EL (cell line): ENCODE measurements around the gene FBLN1.
"Not testable (repeated sequence)": the region's sequence is repeated elsewhere in the genome, so short reads cannot be mapped to it uniquely, and the experiment has no call there.

ENCODE experiments used
- DNase-seq: peaks from one replicate; pipeline ENCODE4 v3.0.0-alpha.2; 2016

FBLN1 gene

GRCh38 chr22:45548991-45549761 lies 46.5 kb downstream of the FBLN1 start:
- peak; percentile 94 for DNase-seq

DNA sequence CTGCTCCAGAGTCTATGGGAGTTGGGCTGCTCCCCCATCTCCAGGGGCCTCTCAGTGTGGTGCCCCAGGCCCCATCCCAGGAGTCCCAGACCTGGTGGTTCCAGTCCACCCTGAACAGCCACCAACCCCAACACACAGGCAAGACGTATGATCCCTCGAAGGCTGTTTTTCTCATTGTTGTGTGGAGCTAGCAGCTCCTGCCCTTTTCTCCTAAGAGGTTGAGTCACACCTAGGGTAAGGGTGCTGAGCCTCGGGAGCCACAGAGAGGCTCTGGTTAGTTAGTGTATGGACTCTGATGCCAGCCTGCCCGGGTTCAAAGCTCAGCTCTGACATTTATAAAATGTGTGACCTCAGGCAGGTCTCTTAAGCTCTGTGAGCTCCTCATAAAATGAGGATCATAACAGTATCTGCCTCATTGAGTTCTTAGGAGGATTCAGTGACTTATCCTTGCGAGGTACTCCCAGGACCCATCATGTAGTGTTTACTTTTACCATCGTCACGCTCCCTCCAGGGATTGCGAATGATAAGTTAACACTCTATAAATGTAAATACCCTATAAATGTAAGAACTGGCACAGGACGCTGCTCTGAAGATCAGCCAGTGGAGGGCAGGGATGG lies 47.2 kb downstream of the FBLN1 start:
- DNase-seq, result no peak

- no peak for DNase-seq
These were observed 47.7 kb downstream of the FBLN1 start for GRCh38 chr22:45550416-45550815.

GRCh38 chr22:45550891-45551290 lies 48.2 kb downstream of the FBLN1 start:
- no peak for DNase-seq

DNA sequence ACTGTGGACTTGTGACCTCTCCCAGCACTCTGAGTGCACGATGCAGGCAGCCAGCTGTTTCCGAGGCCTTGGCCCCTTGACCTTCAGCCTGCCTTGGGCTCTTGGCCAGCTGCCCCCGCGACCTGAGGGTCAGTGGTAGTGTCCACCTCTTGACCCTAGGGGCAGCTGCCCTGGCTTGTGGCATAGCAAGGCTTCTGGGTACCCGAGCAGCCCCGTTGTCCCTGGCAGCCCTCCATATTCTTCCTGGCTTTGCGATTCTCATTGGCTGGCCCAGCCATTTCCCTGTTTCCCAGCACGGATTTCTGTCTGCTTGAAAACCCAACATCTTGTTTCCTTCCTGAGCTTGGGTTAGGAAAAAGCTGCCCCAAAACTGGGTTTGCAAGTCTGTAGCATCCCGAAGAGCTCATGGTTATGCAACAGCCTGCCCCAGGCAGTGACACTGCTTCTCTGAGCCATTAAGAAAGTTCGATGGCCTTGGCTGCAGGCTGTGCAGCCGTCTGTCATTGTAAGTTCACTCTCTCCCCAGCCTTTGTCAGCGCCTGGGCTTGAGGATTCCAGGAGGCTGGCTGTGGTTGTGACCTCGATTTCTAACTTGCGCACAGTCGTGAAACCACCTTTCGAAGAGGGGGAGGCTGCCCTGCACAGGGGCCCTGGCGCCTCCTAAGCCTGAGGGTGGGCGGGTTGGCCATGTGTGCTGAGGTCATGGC lies 48.8 kb downstream of the FBLN1 start:
- no peak for DNase-seq

DNA sequence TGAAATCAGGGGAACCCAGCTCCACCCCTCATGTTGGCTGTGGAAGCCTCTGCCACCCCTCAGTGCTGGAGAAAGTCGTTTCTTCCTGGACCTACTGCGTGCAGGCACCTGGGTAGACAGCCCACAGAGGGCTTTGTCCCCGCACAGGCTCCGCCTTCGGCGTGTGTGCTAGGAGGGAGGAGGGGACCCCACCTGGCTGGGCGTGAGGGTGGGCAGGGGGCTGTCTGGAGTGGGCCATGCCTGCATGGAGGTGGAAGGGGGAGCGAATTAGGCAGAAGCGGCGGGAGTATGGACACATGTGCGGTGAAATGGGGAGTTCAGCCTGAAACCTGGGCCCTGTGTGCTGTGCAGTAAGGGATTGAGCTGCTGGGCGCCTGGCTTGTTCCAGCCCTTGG lies 49.3 kb downstream of the FBLN1 start:
- no peak for DNase-seq

DNA sequence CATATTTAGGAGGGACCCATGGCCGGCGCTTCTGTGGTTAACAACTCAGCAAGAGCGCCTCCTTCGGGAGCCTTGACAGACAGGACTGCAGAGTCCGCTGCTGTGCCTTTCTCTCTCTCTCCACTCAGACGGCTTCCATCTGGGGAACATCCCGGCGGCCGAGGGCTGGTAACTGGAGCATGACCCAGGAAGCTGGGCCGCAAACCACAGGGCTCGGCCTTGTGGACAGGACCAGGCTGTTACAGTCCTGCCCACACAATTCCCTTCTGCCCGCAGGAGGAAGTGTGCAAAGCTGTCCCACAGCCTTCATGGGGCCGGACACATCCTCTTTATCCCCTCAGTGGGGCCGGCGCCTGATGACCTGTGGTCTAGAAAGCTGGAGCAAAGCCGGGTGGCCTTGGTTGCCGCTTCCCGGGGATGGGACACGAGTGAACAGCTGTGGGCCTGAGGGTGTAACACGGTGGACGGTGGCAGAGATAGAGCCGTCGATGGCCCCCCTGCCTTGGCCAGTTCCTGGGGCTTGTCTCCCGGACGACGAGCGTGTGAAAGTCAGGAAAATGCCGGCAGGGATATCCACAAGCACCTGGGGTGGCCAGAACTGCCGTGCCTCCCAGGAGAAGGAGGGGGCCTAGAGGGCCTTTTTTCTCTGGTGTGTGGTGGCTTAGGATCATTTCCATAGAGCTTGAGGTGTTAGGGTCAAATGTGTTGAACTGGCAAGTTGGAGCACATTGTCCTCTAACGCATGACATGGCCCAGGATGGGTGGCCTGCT lies 50.1 kb downstream of the FBLN1 start:
- peak; percentile 97 for DNase-seq

GRCh38 chr22:45553351-45554039 lies 50.8 kb downstream of the FBLN1 start:
- peak; percentile 87 for DNase-seq

DNA sequence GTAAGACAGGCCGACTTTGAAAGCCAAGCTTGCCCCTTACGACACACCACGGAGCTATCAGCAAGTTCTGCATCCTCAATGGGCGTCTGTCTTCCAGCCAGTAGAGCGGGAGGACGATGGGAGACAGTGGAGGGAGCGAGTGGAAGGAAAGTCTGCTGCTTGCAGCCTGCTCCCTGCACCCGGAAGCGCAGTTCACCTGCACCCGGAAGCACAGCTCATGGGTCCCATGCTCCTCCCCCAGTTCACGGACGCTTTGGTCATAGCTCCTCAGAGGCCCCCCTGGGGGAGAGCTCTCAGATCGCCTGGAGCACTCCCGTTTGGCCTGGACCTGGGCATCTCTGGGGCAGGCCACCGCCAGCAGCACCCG lies 51.3 kb downstream of the FBLN1 start:
- no peak for DNase-seq

- no peak for DNase-seq
These were observed 52.2 kb downstream of the FBLN1 start for GRCh38 chr22:45554861-45555260.

DNA sequence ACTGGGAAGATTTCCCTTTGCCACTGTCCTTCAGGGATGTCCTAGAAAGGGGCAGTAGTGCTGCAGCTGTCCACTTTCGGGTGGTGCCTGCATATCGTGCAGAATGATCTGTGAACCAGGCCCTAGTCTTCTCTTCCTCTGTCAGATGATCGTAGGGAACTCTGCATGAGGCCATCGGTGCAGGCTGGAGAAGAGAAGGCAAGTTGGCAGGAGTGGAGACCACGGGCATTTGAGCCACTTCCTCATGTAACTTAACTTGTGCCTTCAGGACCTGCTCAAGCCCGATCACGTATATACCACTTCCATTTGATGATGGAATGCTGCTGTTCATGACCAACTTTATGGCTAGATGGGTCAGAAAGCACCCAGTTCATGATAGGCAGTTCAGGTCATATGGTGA lies 55.2 kb downstream of the FBLN1 start:
- not testable (repeated sequence) for DNase-seq

- not testable (repeated sequence) for DNase-seq
These were observed 57.4 kb downstream of the FBLN1 start for GRCh38 chr22:45560092-45560491.

DNA sequence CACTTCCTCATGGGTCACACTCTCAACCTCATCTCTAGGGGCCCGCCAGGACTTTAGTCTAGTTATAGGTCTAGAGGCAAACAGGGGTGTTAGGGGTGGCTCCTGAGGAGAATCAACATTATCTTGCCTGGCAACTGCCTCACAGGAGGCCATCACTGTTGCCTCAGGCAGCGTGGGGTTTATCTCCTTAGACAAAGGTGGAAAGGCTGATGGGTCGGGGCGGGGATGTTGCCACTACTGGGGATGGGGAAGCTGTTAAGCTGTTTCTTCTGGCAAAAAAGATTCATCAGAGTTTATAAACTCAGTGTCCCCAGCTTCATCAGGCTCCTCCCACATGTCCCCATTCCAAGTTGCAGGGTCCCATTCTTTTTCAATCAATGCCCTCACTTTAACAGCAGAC lies 58.1 kb downstream of the FBLN1 start:
- DNase-seq, result not testable (repeated sequence)

GRCh38 chr22:45562102-45562501 lies 59.4 kb downstream of the FBLN1 start:
- no peak for DNase-seq

DNA sequence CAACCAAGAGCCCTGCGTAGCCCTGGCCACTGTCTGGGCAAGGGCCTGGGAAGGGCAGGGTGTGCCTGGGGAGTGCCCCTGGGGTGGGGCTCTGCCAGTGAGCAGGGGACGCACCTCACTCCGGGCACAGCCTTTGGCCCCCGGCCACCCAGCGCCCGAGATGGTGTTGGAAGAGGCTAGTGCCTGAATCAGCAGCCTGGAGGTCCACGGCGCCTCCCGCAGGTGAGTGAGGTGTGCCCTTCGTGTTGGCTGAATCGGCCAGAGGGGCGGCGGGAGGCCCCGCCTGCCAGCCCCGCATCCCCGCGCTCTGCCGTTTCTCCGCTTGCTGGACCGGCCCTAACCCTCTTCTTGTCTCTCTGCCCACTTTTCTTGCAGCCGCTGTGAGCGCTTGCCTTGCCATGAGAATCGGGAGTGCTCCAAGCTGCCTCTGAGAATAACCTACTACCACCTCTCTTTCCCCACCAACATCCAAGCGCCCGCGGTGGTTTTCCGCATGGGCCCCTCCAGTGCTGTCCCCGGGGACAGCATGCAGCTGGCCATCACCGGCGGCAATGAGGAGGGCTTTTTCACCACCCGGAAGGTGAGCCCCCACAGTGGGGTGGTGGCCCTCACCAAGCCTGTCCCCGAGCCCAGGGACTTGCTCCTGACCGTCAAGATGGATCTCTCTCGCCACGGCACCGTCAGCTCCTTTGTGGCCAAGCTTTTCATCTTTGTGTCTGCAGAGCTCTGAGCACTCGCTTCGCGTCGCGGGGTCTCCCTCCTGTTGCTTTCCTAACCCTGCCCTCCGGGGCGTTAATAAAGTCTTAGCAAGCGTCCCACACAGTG lies 60.1 kb downstream of the FBLN1 start:
- DNase-seq, result no peak

DNA sequence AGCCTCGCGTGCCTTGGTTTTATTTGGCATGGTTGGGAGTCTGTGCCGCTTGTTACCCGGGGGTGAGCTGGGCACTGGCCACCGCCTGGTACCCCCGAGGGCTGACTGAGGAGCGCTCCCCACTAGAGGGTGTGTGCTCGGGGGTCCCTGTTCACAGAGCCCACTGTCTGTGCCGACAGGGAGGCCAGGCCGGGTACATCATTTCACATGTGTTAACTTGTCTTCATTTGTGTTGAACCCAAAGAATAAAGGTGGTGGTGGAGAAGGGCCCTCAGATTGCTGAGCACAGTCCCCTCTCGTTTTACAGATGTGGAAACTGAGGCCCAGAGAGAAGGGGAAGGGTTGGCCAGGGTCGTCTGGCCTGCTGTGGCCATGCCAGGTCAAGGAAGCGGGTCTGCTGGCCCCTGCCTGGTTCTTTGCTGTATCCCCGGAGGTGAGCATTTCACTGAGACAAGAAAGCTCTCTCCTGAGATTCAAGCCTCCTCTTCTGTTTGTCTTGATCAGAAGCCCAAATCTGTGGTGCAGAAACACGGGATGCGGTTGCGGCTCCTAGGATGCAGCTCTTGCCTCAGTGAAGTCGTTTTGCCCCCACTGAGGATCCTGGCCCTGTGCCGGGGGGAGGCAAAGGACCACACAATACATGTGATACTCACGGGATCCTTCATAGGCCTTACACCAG lies 60.8 kb downstream of the FBLN1 start:
- no peak for DNase-seq

DNA sequence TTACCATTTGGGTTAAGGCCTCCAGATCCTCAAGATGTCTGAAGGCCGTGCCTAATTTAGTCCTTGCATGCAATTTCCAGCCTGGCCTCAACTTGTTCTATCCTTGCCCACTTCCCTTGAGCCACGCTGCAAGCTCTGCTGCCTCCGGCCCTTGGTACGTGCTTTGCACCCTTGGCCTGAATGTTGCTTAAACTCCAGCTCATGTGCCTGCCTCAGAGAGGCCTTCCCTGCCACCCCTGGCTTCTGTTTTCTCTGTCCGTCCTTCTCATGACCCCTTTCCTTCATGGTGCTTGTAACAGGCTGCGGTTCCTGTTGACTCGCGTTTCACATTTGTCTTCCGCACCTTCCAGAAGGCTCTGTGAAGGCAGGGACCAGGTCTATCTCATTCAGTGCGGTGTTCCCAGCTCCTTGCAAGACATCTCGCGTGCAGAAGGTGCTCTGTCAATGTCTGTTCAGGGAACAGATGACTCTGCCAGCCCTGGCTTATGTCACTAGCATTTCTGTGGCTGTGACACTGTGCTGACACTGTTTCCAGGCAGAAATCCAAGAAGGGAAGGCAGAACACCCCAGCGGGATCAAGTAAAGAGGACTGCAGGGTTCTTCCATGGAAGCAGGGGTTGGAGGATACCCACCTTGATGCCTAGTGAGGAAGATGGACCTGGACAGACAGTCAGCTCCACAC lies 61.8 kb downstream of the FBLN1 start:
- DNase-seq, result no peak

- DNase-seq, result no peak
These were observed 62.5 kb downstream of the FBLN1 start for GRCh38 chr22:45565171-45565570.

GRCh38 chr22:45565973-45566372 lies 63.3 kb downstream of the FBLN1 start:
- DNase-seq, result no peak

DNA sequence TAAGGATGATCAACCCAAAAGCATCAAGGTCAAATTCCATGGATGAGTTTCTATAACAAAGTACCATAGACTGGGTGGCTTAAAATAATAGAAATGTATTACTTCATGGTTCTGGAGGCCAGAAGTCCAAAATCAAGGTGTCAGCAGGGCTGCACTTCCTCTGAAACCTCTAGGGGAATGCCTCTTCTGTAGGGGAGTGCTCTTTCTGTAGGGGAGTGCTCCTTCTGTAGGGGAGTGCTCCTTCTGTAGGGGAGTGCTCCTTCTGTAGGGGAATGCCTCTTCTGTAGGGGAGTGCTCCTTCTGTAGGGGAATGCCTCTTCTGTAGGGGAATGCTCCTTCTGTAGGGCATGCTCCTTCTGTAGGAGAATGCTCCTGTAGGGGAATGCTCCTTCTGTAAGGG lies 65.5 kb downstream of the FBLN1 start:
- no peak for DNase-seq

- no peak for DNase-seq
These were observed 68.4 kb downstream of the FBLN1 start for GRCh38 chr22:45571089-45571488.
